Upper lobe of left lung (tissue), 6 donors: ENCODE results near the gene BTAF1. TPM values are rescaled to one million over a fixed set of nuclear protein-coding genes. Genes with fewer than 3 reads are reported as not detected.

Experiments
- ATAC-seq, 2 donors: fragments of 200-7000 bp; cut with Tn5 transposase; one replicate each; pipeline ENCODE4 v1.9.1; 2022; ENCODE audit warnings: mild to moderate bottlenecking in 2 of 2, moderate library complexity in 2 of 2; ENCODE audit not compliant: low FRiP score in 2 of 2
- DNase-seq, 2 donors: peaks; one replicate each; pipeline ENCODE4 v3.0.0-alpha.2; 2019 to 2020
- H3K27ac ChIP-seq, 4 donors: fragments of 200-600 bp; sonication (generic); one replicate each; pipeline ENCODE4 v1.5.1; 2016 to 2019
- H3K27me3 ChIP-seq, 4 donors: fragments of 200-600 bp; sonication (generic); one replicate each; pipeline ENCODE4 v1.5.1; 2017 to 2019
- H3K36me3 ChIP-seq, 4 donors: fragments of 200-600 bp; sonication (generic); one replicate each; pipeline ENCODE4 v1.5.1; 2016 to 2019
- H3K4me1 ChIP-seq, 4 donors: fragments of 200-600 bp; sonication (generic); one replicate each; pipeline ENCODE4 v1.5.1; 2018 to 2019
- H3K4me3 ChIP-seq, 4 donors: fragments of 200-600 bp; sonication (generic); one replicate each; pipeline ENCODE4 v1.5.1; 2017 to 2019; ENCODE audit warnings: mild to moderate bottlenecking in 2 of 4, moderate library complexity in 1 of 4
- H3K9me3 ChIP-seq, 4 donors: fragments of 200-600 bp; sonication (generic); one replicate each; pipeline ENCODE4 v1.5.1; 2018 to 2019
- CTCF ChIP-seq, 6 experiments: fragments of 450-650 bp in 4 of 6; fragments of 200-600 bp in 2 of 6; sonication (generic) in 2 of 6; IDR thresholded peaks; one replicate each; pipeline ENCODE4 v1.5.1; 2016 to 2019; ENCODE audit warnings: antibody characterized with exemption in 6 of 6
- EP300 ChIP-seq, 4 donors: sonication (generic); formaldehyde crosslinking; IDR thresholded peaks; one replicate each; pipeline ENCODE4 v1.5.1; 2017; ENCODE audit warnings: antibody characterized with exemption in 4 of 4, control low read depth in 2 of 4
- POLR2A ChIP-seq, 4 donors: fragments of 450-650 bp; IDR thresholded peaks; one replicate each; pipeline ENCODE4 v1.5.1; 2016 to 2017; ENCODE audit warnings: antibody characterized with exemption in 4 of 4, mild to moderate bottlenecking in 2 of 4
- POLR2AphosphoS5 ChIP-seq, 2 donors: sonication (generic); formaldehyde crosslinking; IDR thresholded peaks; one replicate each; pipeline ENCODE4 v1.5.1; 2017; ENCODE audit warnings: antibody characterized with exemption in 2 of 2
- WGBS, 2 donors: methylation state at CpG; one replicate each; pipeline ENCODE4 v1.1.5; 2017 to 2018; 5-methylcytosine and 5-hydroxymethylcytosine counted together
- total RNA-seq, 6 donors: library from RNA; depleted of rRNA in 4 of 6; stranded (reverse); fragments of >200 nt in 4 of 6; gene quantifications; one replicate each; pipeline versions ENCODE4 v1.1.0 to v1.2.1, GENCODE V29; 2016 to 2021
- donor health status: DM: no; HTN: no; CAD: no; lungs with moderate emphysema.
- donor health status: DM: no; HTN: yes; CAD: no; lungs with severe emphysema.

The BTAF1 gene
- total RNA-seq, 6 donors from 2014 or later, result 22.0 to 68.1 (median 32.9) TPM

- no peaks in the 10 kb centered on the region for H3K27me3 ChIP-seq
- H3K4me3 ChIP-seq, result no peak overlapping the region
- H3K9me3 ChIP-seq, result no peaks in the 10 kb centered on the region
- 95 to 97% methylated on average over 1 of the region's 1 CpG for WGBS, 2 donors
- H3K27ac ChIP-seq, result no peak overlapping the region
- no peak for ATAC-seq
- H3K36me3 ChIP-seq, result peaks cover 5 to 47% (median 11%) of the 10 kb centered on the region in 4 donors
- no peak for TF ChIP-seq POLR2AphosphoS5 (IDR thresholded peaks at IDR 0.05)
- TF ChIP-seq CTCF (IDR thresholded peaks at IDR 0.05), result no peak
- no peak for TF ChIP-seq EP300 (IDR thresholded peaks at IDR 0.05)
- TF ChIP-seq POLR2A (IDR thresholded peaks at IDR 0.05), result no peak
- H3K4me1 ChIP-seq, result no peaks in the 10 kb centered on the region
- no peak for DNase-seq
Measured at GRCh38 chr10:92009445-92009844, 85.9 kb downstream of the BTAF1 start.

GRCh38 chr10:92010047-92010735, 86.6 kb downstream of the BTAF1 start:
- DNase-seq, result no peak
- Histone ChIP-seq H3K4me1 (no peaks in the 10 kb centered on the region), H3K27ac (no peak overlapping the region), H3K36me3 (peaks cover 5 to 51% (median 17%) of the 10 kb centered on the region in 4 donors), H3K27me3 (no peaks in the 10 kb centered on the region), H3K4me3 (no peak overlapping the region), H3K9me3 (no peaks in the 10 kb centered on the region)
- ATAC-seq, result no peak
- TF ChIP-seq POLR2AphosphoS5 (IDR thresholded peaks at IDR 0.05), result no peak
- TF ChIP-seq POLR2A (IDR thresholded peaks at IDR 0.05), result no peak
- no peak for TF ChIP-seq EP300 (IDR thresholded peaks at IDR 0.05)
- no peak for TF ChIP-seq CTCF (IDR thresholded peaks at IDR 0.05)

- no peaks in the 10 kb centered on the region for H3K27me3 ChIP-seq
- no peaks in the 10 kb centered on the region for H3K4me1 ChIP-seq
- DNase-seq, result no peak
- H3K36me3 ChIP-seq, result peaks cover 5 to 54% (median 23%) of the 10 kb centered on the region in 4 donors
- 88 to 95% methylated on average over 2 of the region's 2 CpGs for WGBS, 2 donors
- no peaks in the 10 kb centered on the region for H3K9me3 ChIP-seq
- H3K4me3 ChIP-seq, result no peak overlapping the region
- no peak for ATAC-seq
- no peak overlapping the region for H3K27ac ChIP-seq
- TF ChIP-seq CTCF (IDR thresholded peaks at IDR 0.05), result no peak
- no peak for TF ChIP-seq POLR2AphosphoS5 (IDR thresholded peaks at IDR 0.05)
- no peak for TF ChIP-seq POLR2A (IDR thresholded peaks at IDR 0.05)
- no peak for TF ChIP-seq EP300 (IDR thresholded peaks at IDR 0.05)
Measured at GRCh38 chr10:92011560-92012214, 88.1 kb downstream of the BTAF1 start.

GRCh38 chr10:92014620-92015019, 91.0 kb downstream of the BTAF1 start:
- Histone ChIP-seq H3K4me1 (no peaks in the 10 kb centered on the region), H3K4me3 (no peak overlapping the region), H3K27me3 (no peaks in the 10 kb centered on the region), H3K27ac (no peak overlapping the region), H3K9me3 (no peaks in the 10 kb centered on the region), H3K36me3 (peaks cover under 1 to 75% (median 30%) of the 10 kb centered on the region in 4 donors)
- WGBS, 2 donors, result 60 to 81% methylated on average over 1 of the region's 1 CpG
- no peak for TF ChIP-seq CTCF (IDR thresholded peaks at IDR 0.05)
- no peak for TF ChIP-seq EP300 (IDR thresholded peaks at IDR 0.05)
- no peak for TF ChIP-seq POLR2A (IDR thresholded peaks at IDR 0.05)
- no peak for ATAC-seq
- no peak for DNase-seq
